Right cardiac atrium (tissue), 5 donors: Measurements from ENCODE around the gene SYNE1. TPM values are rescaled to one million over a fixed set of nuclear protein-coding genes. Genes with fewer than 3 reads are reported as not detected.
"Not testable (repeated sequence)": the region's sequence is repeated elsewhere in the genome, so short reads cannot be mapped to it uniquely, and the experiment has no call there.

Experiments used
- ATAC-seq, 2 donors: fragments of 200-7000 bp; cut with Tn5 transposase; one replicate each; pipeline versions ENCODE4 v1.8.0 to v1.9.1; 2020; ENCODE audit warnings: moderate library complexity in 2 of 2, mild to moderate bottlenecking in 1 of 2
- DNase-seq, 3 donors: peaks; one replicate each; pipeline ENCODE4 v3.0.0-alpha.2; 2020
- H3K27ac ChIP-seq: one replicate; pipeline ENCODE4 v1.5.1; 2013; ENCODE audit warnings: mild to moderate bottlenecking, low read length, control low read depth, moderate library complexity
- H3K27me3 ChIP-seq: one replicate; pipeline ENCODE4 v1.6.1; 2013; ENCODE audit not compliant: control insufficient read depth, insufficient read depth
- H3K4me1 ChIP-seq: one replicate; pipeline ENCODE4 v1.6.1; 2013; ENCODE audit warnings: low read length; ENCODE audit not compliant: control insufficient read depth, insufficient read depth
- H3K4me3 ChIP-seq: one replicate; pipeline ENCODE4 v1.5.1; 2013; ENCODE audit warnings: low read length, control low read depth
- H3K9me3 ChIP-seq: one replicate; pipeline ENCODE4 v1.6.1; 2013; ENCODE audit warnings: low read length; ENCODE audit not compliant: control insufficient read depth
- WGBS: extraction: QIAGEN DNeasy Blood & Tissue Kit; methylation state at CpG from one replicate; pipeline ENCODE4 v1.1.7; 2013; 5-methylcytosine and 5-hydroxymethylcytosine counted together
- intact Hi-C, 4 donors: fragments of 100-400 bp; cut with DNase I; formaldehyde crosslinking; loops; one replicate each; pipeline versions ENCODE4 v1.11.0 to v1.14.0; 2022 to 2023
- polyA plus RNA-seq: library from polyadenylated mRNA; stranded (reverse); fragments of 200-250 nt; gene quantifications from one replicate; pipeline ENCODE4 v1.2.3, GENCODE V29; 2013
- total RNA-seq, 4 donors: library from RNA; stranded (reverse); fragmentation: NEBNext Ultra II Directional; extraction: Animal tissue kit (Norgen Biotek cat#: 25700); gene quantifications; one replicate each; pipeline ENCODE4 v1.2.1, GENCODE V29; 2021
- donor health status: healthy with polysubstance abuse.
- donor health status: DM: no; HTN: yes; CAD: no.
- donor health status: DM: no; HTN: no; CAD: no.
- donor health status: DM: no; HTN: yes; CAD: no; lungs with severe emphysema.
- donor health status: DM: yes; HTN: yes; CAD: no.

The SYNE1 gene
- total and polyA plus RNA-seq, 5 donors, result 71.7 to 162 (median 116) TPM

GRCh38 chr6:152151920-152152319, 485.2 kb downstream of the SYNE1 start:
- no peak overlapping the region for H3K27ac ChIP-seq
- no peak for ATAC-seq
- H3K4me1 ChIP-seq, result peaks cover 2% of the 10 kb centered on the region
- H3K4me3 ChIP-seq, result no peak overlapping the region
- intact Hi-C loops, result loop anchor here in 1 of 4 donors (10.0 kb wide), 1 partner anchor 53 kb away; no protein-coding TSS in a partner anchor
- H3K27me3 ChIP-seq, result no peaks in the 10 kb centered on the region
- no peaks in the 10 kb centered on the region for H3K9me3 ChIP-seq
- 79% methylated on average over 13 of the region's 13 CpGs for WGBS
- no peak for DNase-seq

- no peak overlapping the region for H3K4me3 ChIP-seq
- H3K9me3 ChIP-seq, result no peaks in the 10 kb centered on the region
- DNase-seq (no peak), ATAC-seq (no peak)
- no peaks in the 10 kb centered on the region for H3K27me3 ChIP-seq
- 60% methylated on average over 3 of the region's 3 CpGs for WGBS
- no peak overlapping the region for H3K27ac ChIP-seq
- no peaks in the 10 kb centered on the region for H3K4me1 ChIP-seq
- intact Hi-C loops, result loop anchor here in 1 of 4 donors (10.0 kb wide), 1 partner anchor 55 kb away; no protein-coding TSS in a partner anchor
Observed at GRCh38 chr6:152150196-152150595, 487.0 kb downstream of the SYNE1 start.

- H3K27ac ChIP-seq, result no peak overlapping the region
- ATAC-seq, result no peak
- WGBS, result 96% methylated on average over 1 of the region's 1 CpG
- H3K4me3 ChIP-seq, result no peak overlapping the region
- no peaks in the 10 kb centered on the region for H3K4me1 ChIP-seq
- no peak for DNase-seq
- no peaks in the 10 kb centered on the region for H3K9me3 ChIP-seq
- no peaks in the 10 kb centered on the region for H3K27me3 ChIP-seq
- intact Hi-C loops, result loop anchor here in 1 of 4 donors (5.0 to 10.0 kb wide), 2 partner anchors 116 to 209 kb away; no protein-coding TSS in a partner anchor
Observed at GRCh38 chr6:152148412-152148811, 488.8 kb downstream of the SYNE1 start.

- Histone ChIP-seq H3K27ac (no peak overlapping the region), H3K9me3 (no peaks in the 10 kb centered on the region), H3K4me1 (no peaks in the 10 kb centered on the region), H3K27me3 (no peaks in the 10 kb centered on the region), H3K4me3 (no peak overlapping the region)
- 84% methylated on average over 6 of the region's 6 CpGs for WGBS
- no peak for DNase-seq
- ATAC-seq, result peak in 1 of 2 donors; percentile 39
- intact Hi-C loops, result loop anchor here in 1 of 4 donors (5.0 to 10.0 kb wide), 2 partner anchors 118 to 210 kb away; no protein-coding TSS in a partner anchor
Observed at GRCh38 chr6:152147269-152147668, 489.9 kb downstream of the SYNE1 start.

- Histone ChIP-seq H3K4me1 (no peaks in the 10 kb centered on the region), H3K4me3 (no peak overlapping the region), H3K27ac (no peak overlapping the region), H3K9me3 (no peaks in the 10 kb centered on the region), H3K27me3 (no peaks in the 10 kb centered on the region)
- 80% methylated on average over 1 of the region's 1 CpG for WGBS
- ATAC-seq (no peak), DNase-seq (no peak)
- intact Hi-C loops, result loop anchor here in 1 of 4 donors (5.0 to 10.0 kb wide), 2 partner anchors 118 to 211 kb away; no protein-coding TSS in a partner anchor
Observed at GRCh38 chr6:152146385-152146784, 490.8 kb downstream of the SYNE1 start.

- 87% methylated on average over 11 of the region's 11 CpGs for WGBS
- no peak overlapping the region for H3K4me3 ChIP-seq
- H3K27me3 ChIP-seq, result no peaks in the 10 kb centered on the region
- intact Hi-C loops, result loop anchor here in 1 of 4 donors (10.0 kb wide), 1 partner anchor 121 kb away; no protein-coding TSS in a partner anchor
- no peak overlapping the region for H3K27ac ChIP-seq
- no peaks in the 10 kb centered on the region for H3K4me1 ChIP-seq
- DNase-seq (no peak), ATAC-seq (no peak)
- H3K9me3 ChIP-seq, result no peaks in the 10 kb centered on the region
Observed at GRCh38 chr6:152143359-152143758, 493.8 kb downstream of the SYNE1 start.

- Histone ChIP-seq H3K4me3 (no peak overlapping the region), H3K27me3 (no peaks in the 10 kb centered on the region), H3K9me3 (no peaks in the 10 kb centered on the region), H3K27ac (no peak overlapping the region), H3K4me1 (no peaks in the 10 kb centered on the region)
- ATAC-seq (no peak), DNase-seq (no peak)
- WGBS, result 56% methylated on average over 5 of the region's 5 CpGs
- intact Hi-C loops, result loop anchor here in 1 of 4 donors (10.0 kb wide), 1 partner anchor 123 kb away; no protein-coding TSS in a partner anchor
Observed at GRCh38 chr6:152142105-152142504, 495.1 kb downstream of the SYNE1 start.

- H3K9me3 ChIP-seq, H3K27me3 ChIP-seq, DNase-seq, H3K4me3 ChIP-seq, ATAC-seq, H3K27ac ChIP-seq, intact Hi-C loops, H3K4me1 ChIP-seq: not testable (repeated sequence)
- WGBS, result 90% methylated on average over 6 of the region's 6 CpGs
Observed at GRCh38 chr6:152138344-152138743, 498.8 kb downstream of the SYNE1 start.

- no peak overlapping the region for H3K27ac ChIP-seq
- intact Hi-C loops, result no loop called here
- peak in 1 of 2 donors; percentile 33 for ATAC-seq
- DNase-seq, result no peak
- H3K9me3 ChIP-seq, result no peaks in the 10 kb centered on the region
- H3K27me3 ChIP-seq, result no peaks in the 10 kb centered on the region
- H3K4me3 ChIP-seq, result no peak overlapping the region
- no peaks in the 10 kb centered on the region for H3K4me1 ChIP-seq
- WGBS, result 88% methylated on average over 8 of the region's 8 CpGs
Observed at GRCh38 chr6:152136449-152136825, 500.7 kb downstream of the SYNE1 start.

GRCh38 chr6:152135755-152136448, 501.3 kb downstream of the SYNE1 start:
- ATAC-seq (no peak), DNase-seq (no peak)
- WGBS, result 81% methylated on average over 8 of the region's 8 CpGs
- no peaks in the 10 kb centered on the region for H3K4me1 ChIP-seq
- H3K4me3 ChIP-seq, result no peak overlapping the region
- no peaks in the 10 kb centered on the region for H3K27me3 ChIP-seq
- H3K27ac ChIP-seq, result no peak overlapping the region
- H3K9me3 ChIP-seq, result no peaks in the 10 kb centered on the region
- intact Hi-C loops, result no loop called here

GRCh38 chr6:152130441-152130840, 506.7 kb downstream of the SYNE1 start:
- WGBS, result 63% methylated on average over 2 of the region's 2 CpGs
- no peaks in the 10 kb centered on the region for H3K9me3 ChIP-seq

More at GRCh38 chr6:152130441-152130840, 506.7 kb downstream of the SYNE1 start:
- ATAC-seq (peak; percentile 36 to 73), DNase-seq (no peak)
- intact Hi-C loops, result no loop called here
- Histone ChIP-seq H3K27ac (no peak overlapping the region), H3K4me1 (no peaks in the 10 kb centered on the region), H3K4me3 (no peak overlapping the region), H3K27me3 (no peaks in the 10 kb centered on the region)
